HCT116 (cell line): ENCODE measurements around the gene NEDD4L. TPM values are rescaled to one million over a fixed set of nuclear protein-coding genes. Genes with fewer than 3 reads are reported as not detected.

Experiments used
- ATAC-seq: fragments of 200-7000 bp; cut with Tn5 transposase; 2 replicates; pipeline ENCODE4 v1.9.1; 2020; ENCODE audit warnings: mild to moderate bottlenecking, moderate library complexity
- BruUV-seq: library from RNA; stranded (reverse); fragments of 400-500 nt; replicated peaks from 2 replicates; lab custom pipeline; 2021; lab: Mats Ljungman, UMichigan
- CTCF ChIA-PET: fragments of 300-600 bp; sonication (Branson Sonifier 250); formaldehyde crosslinking; loops from one replicate; lab custom pipeline; 2021; ENCODE audit warnings: antibody characterized with exemption; lab: Charles Lee
- POLR2A ChIA-PET: fragments of 300-600, 350-600 bp; sonication (Branson Sonifier 250); formaldehyde crosslinking; loops from one replicate; lab custom pipeline; 2021; ENCODE audit warnings: antibody characterized with exemption; lab: Charles Lee
- RAD21 ChIA-PET, 2 experiments: fragments of 300-600 bp; sonication (Branson Sonifier 250); formaldehyde crosslinking; loops; one replicate each; lab custom pipeline; 2023; ENCODE audit warnings: low total read pairs in 2 of 2; ENCODE audit not compliant: uncharacterized antibody in 2 of 2, unreplicated experiment in 2 of 2, low non-redundant PET in 1 of 2; lab: Charles Lee
- DNase-seq: peaks from one replicate; pipeline ENCODE4 v3.0.0-alpha.2; 2010; ENCODE audit warnings: low read depth, low spot score
- H2AFZ ChIP-seq: fragments of 200-600 bp; shearing (Covaris generic), sonication (generic); 2 replicates; pipeline ENCODE4 v1.6.1; 2017; ENCODE audit warnings: low read depth, mixed run types, mixed read lengths, antibody characterized with exemption, low read length; ENCODE audit not compliant: poor library complexity, severe bottlenecking
- H3K27ac ChIP-seq: 2 replicates; pipeline ENCODE4 v1.5.1; 2012; ENCODE audit warnings: low read depth, low read length
- H3K27me3 ChIP-seq: fragments of 200-600 bp; sonication (generic); 2 replicates; pipeline ENCODE4 v1.6.1; 2016; ENCODE audit warnings: mixed run types, low read length, mixed read lengths; ENCODE audit not compliant: insufficient read depth
- H3K36me3 ChIP-seq, 2 experiments: fragments of 200-500 bp in 1 of 2; fragments of 200-600 bp in 1 of 2; sonication (Bioruptor generic) in 1 of 2; sonication (generic) in 1 of 2; 2 replicates each; pipeline versions ENCODE4 v1.5.1 to v1.6.1; 2014 to 2016; ENCODE audit warnings: low read length in 2 of 2, inconsistent platforms in 1 of 2, mixed read lengths in 1 of 2, mixed run types in 1 of 2; ENCODE audit not compliant: insufficient read depth in 2 of 2, control insufficient read depth in 1 of 2
- H3K4me1 ChIP-seq, 2 experiments: fragments of 200-600 bp in 1 of 2; sonication (generic) in 1 of 2; 2 replicates each; pipeline versions ENCODE4 v1.5.1 to v1.6.1; 2012 to 2017; ENCODE audit warnings: low read length in 2 of 2, inconsistent platforms in 1 of 2, mild to moderate bottlenecking in 1 of 2, mixed read lengths in 1 of 2, mixed run types in 1 of 2, moderate library complexity in 1 of 2; ENCODE audit not compliant: insufficient read depth in 2 of 2, control insufficient read depth in 1 of 2
- H3K4me2 ChIP-seq: fragments of 200-600 bp; sonication (generic); 2 replicates; pipeline ENCODE4 v1.6.1; 2017; ENCODE audit warnings: mixed run types, low read length, mixed read lengths
- H3K4me3 ChIP-seq, 2 experiments: fragments of 200-600 bp in 1 of 2; sonication (generic) in 1 of 2; replicated peaks in 1 of 2; 2 replicates each; pipeline ENCODE4 v1.5.1; 2011 to 2016; ENCODE audit warnings: low read length in 2 of 2, control low read depth in 1 of 2, low read depth in 1 of 2, mild to moderate bottlenecking in 1 of 2, mixed read lengths in 1 of 2, mixed run types in 1 of 2
- H3K79me2 ChIP-seq: fragments of 200-600 bp; sonication (generic); 2 replicates; pipeline ENCODE4 v1.6.1; 2017; ENCODE audit warnings: mild to moderate bottlenecking, mixed run types, low read length, moderate library complexity, mixed read lengths; ENCODE audit not compliant: insufficient read depth
- H3K9ac ChIP-seq: fragments of 200-600 bp; sonication (generic); 2 replicates; pipeline ENCODE4 v1.6.1; 2016; ENCODE audit warnings: low read length, mixed read lengths
- H3K9me2 ChIP-seq: fragments of 200-600 bp; sonication (generic), shearing (Covaris generic); 2 replicates; pipeline ENCODE4 v1.6.1; 2017; ENCODE audit warnings: mixed run types, mild to moderate bottlenecking, moderate library complexity; ENCODE audit not compliant: insufficient read depth
- H3K9me3 ChIP-seq, 2 experiments: fragments of 200-500 bp in 1 of 2; fragments of 200-600 bp in 1 of 2; sonication (Bioruptor generic) in 1 of 2; sonication (generic) in 1 of 2; 2 replicates each; pipeline ENCODE4 v1.6.1; 2014 to 2017; ENCODE audit warnings: low read length in 2 of 2, mixed read lengths in 2 of 2, inconsistent platforms in 1 of 2, low read depth in 1 of 2, mild to moderate bottlenecking in 1 of 2, mixed run types in 1 of 2, moderate library complexity in 1 of 2; ENCODE audit not compliant: control insufficient read depth in 1 of 2, insufficient read depth in 1 of 2
- H4K20me1 ChIP-seq: fragments of 200-600 bp; sonication (generic), shearing (Covaris generic); 2 replicates; pipeline ENCODE4 v1.6.1; 2017; ENCODE audit warnings: mixed run types, mild to moderate bottlenecking, moderate library complexity; ENCODE audit not compliant: insufficient read depth
- CBX3 ChIP-seq: IDR thresholded peaks from 2 replicates; pipeline ENCODE4 v1.6.1; 2012; ENCODE audit warnings: low read depth
- EGR1 ChIP-seq: IDR thresholded peaks from 2 replicates; pipeline ENCODE4 v1.6.1; 2012; ENCODE audit warnings: low read depth
- EZH2 ChIP-seq: fragments of 200-600 bp; sonication (generic); IDR thresholded peaks from 2 replicates; pipeline ENCODE4 v1.6.1; 2017; ENCODE audit warnings: antibody characterized with exemption, mixed run types
- FOSL1 ChIP-seq: IDR thresholded peaks from 2 replicates; pipeline ENCODE4 v1.6.1; 2012; ENCODE audit warnings: low read depth
- JUND ChIP-seq: IDR thresholded peaks from 2 replicates; pipeline ENCODE4 v1.6.1; 2012
- RAD21 ChIP-seq: IDR thresholded peaks from 2 replicates; pipeline ENCODE4 v1.6.1; 2012; ENCODE audit warnings: low read depth, mild to moderate bottlenecking
- SP1 ChIP-seq: IDR thresholded peaks from 2 replicates; pipeline ENCODE4 v1.6.1; 2012; ENCODE audit warnings: low read depth
- SRF ChIP-seq: IDR thresholded peaks from 2 replicates; pipeline ENCODE4 v1.6.1; 2012; ENCODE audit warnings: low read depth
- TCF7L2 ChIP-seq: IDR thresholded peaks from 2 replicates; pipeline ENCODE4 v1.7.0; 2011; ENCODE audit warnings: borderline replicate concordance, inconsistent platforms; ENCODE audit not compliant: insufficient read depth, insufficient read length; ENCODE audit errors: extremely low read depth
- YY1 ChIP-seq: IDR thresholded peaks from 2 replicates; pipeline ENCODE4 v1.6.1; 2011; ENCODE audit warnings: low read length, low read depth, moderate library complexity, mild to moderate bottlenecking; ENCODE audit not compliant: insufficient replicate concordance; ENCODE audit errors: extremely low read depth
- intact Hi-C: fragments of 100-400 bp; cut with micrococcal nuclease; formaldehyde crosslinking; loops from 2 replicates; pipeline ENCODE4 v1.10.0; 2022
- total RNA-seq: library from RNA; stranded (reverse); gene quantifications from one replicate; pipeline ENCODE4 v1.2.1, GENCODE V29; 2021; ENCODE audit not compliant: unreplicated experiment
- TF ChIP-seq, protein P1 (sequence below), 3 experiments: fragments of 200-600 bp in 1 of 3; sonication (generic) in 1 of 3; IDR thresholded peaks in 2 of 3; conservative IDR thresholded peaks in 1 of 3; 2 replicates each; pipeline ENCODE4 v1.5.1; 2012 to 2017; ENCODE audit warnings: low read depth in 2 of 3, low read length in 2 of 3, antibody characterized with exemption in 1 of 3, borderline replicate concordance in 1 of 3, control low read depth in 1 of 3, mild to moderate bottlenecking in 1 of 3, mixed read lengths in 1 of 3, mixed run types in 1 of 3, moderate library complexity in 1 of 3; ENCODE audit not compliant: insufficient read depth in 1 of 3
- TF ChIP-seq, protein P2 (sequence below): IDR thresholded peaks from 2 replicates; pipeline ENCODE4 v1.6.1; 2012

The NEDD4L gene
- total RNA-seq, 1 experiment from 2014 or later, result 41.5 TPM

DNA sequence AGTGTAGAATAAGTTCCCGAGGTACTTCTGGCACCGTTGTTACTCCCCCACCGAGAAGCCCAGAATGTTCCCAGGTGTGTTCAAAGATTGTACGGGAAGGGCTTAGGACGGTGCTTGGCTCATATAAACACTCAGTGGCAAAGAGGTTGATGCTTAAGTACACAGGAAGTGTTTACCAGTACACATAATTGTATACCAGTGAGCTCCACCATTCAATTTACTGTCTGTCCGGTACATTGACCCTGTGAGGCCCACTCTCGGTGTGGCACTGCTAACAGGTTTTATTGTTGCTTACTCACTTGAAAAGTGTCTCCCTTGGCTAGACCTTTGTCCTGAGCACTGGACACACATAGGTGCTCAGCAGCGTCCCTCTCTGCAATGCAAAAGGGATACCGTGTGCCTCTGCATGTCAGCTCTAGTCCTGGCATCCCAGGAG is 191.0 kb downstream of the NEDD4L start:
- H3K9me2 ChIP-seq, result no peaks in the 10 kb centered on the region
- ChIA-PET CTCF (no interaction called here), POLR2A (no interaction called here), RAD21 (no interaction called here)
- H3K9me3 ChIP-seq, result no peaks in the 10 kb centered on the region
- no peak for ATAC-seq
- peak overlapping the region; percentile 1; the same call in 1 of the 2 replicates for H3K4me2 ChIP-seq
- no TSS peak for BruUV-seq
- no peak for DNase-seq
- intact Hi-C loops, result no loop called here
- H3K4me1 ChIP-seq, result peaks cover 28 to 42% of the 10 kb centered on the region in 2 experiments
- H3K4me3 ChIP-seq, result no peak overlapping the region
- no peaks in the 10 kb centered on the region for H3K27me3 ChIP-seq
- H3K79me2 ChIP-seq, result 0 out of 2 replicates have a peak, but pooled peaks cover 3% of the 10 kb centered on the region
- TF ChIP-seq SRF, result no peak
- TF ChIP-seq EGR1, result no peak
- TF ChIP-seq TCF7L2, result no peak
- TF ChIP-seq SP1, result no peak
- no peak for TF ChIP-seq RAD21
- TF ChIP-seq, protein P1, sequence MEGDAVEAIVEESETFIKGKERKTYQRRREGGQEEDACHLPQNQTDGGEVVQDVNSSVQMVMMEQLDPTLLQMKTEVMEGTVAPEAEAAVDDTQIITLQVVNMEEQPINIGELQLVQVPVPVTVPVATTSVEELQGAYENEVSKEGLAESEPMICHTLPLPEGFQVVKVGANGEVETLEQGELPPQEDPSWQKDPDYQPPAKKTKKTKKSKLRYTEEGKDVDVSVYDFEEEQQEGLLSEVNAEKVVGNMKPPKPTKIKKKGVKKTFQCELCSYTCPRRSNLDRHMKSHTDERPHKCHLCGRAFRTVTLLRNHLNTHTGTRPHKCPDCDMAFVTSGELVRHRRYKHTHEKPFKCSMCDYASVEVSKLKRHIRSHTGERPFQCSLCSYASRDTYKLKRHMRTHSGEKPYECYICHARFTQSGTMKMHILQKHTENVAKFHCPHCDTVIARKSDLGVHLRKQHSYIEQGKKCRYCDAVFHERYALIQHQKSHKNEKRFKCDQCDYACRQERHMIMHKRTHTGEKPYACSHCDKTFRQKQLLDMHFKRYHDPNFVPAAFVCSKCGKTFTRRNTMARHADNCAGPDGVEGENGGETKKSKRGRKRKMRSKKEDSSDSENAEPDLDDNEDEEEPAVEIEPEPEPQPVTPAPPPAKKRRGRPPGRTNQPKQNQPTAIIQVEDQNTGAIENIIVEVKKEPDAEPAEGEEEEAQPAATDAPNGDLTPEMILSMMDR (IDR thresholded peaks at IDR 0.05 in 2 of 3, conservative IDR thresholded peaks at IDR 0.05 in 1 of 3; ENCODE audit: borderline replicate concordance in 1 of 3, insufficient read depth in 1 of 3, low read depth in 2 of 3, low read length in 2 of 3), result no peak
- TF ChIP-seq, protein P2, sequence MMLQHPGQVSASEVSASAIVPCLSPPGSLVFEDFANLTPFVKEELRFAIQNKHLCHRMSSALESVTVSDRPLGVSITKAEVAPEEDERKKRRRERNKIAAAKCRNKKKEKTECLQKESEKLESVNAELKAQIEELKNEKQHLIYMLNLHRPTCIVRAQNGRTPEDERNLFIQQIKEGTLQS, result no peak
- no peak for TF ChIP-seq YY1
- no peak for TF ChIP-seq CBX3
- no peak for TF ChIP-seq JUND
- no peak for TF ChIP-seq FOSL1
- TF ChIP-seq EZH2, result no peak
- H3K27ac ChIP-seq, result no peak overlapping the region
- no peak overlapping the region for H2AFZ ChIP-seq
- H3K9ac ChIP-seq, result no peak overlapping the region
- no peaks in the 10 kb centered on the region; the same call in 1 of the 2 replicates for H4K20me1 ChIP-seq
- H3K36me3 ChIP-seq, result no peaks in the 10 kb centered on the region
